Daoy (cell line): ENCODE results near the gene TP63. TPM values are rescaled to one million over a fixed set of nuclear protein-coding genes. Genes with fewer than 3 reads are reported as not detected.

Experiments used
- DNase-seq: peaks from one replicate; pipeline ENCODE4 v3.0.0-alpha.2; 2015; ENCODE audit warnings: low read depth
- total RNA-seq: library from RNA; depleted of rRNA; stranded (reverse); fragments of >200 nt; shearing (Covaris generic); gene quantifications from 2 replicates; pipeline ENCODE4 v1.2.3, GENCODE V29; 2014

Gene TP63
- total RNA-seq, 1 experiment from 2014 or later = 0.29 TPM

DNA sequence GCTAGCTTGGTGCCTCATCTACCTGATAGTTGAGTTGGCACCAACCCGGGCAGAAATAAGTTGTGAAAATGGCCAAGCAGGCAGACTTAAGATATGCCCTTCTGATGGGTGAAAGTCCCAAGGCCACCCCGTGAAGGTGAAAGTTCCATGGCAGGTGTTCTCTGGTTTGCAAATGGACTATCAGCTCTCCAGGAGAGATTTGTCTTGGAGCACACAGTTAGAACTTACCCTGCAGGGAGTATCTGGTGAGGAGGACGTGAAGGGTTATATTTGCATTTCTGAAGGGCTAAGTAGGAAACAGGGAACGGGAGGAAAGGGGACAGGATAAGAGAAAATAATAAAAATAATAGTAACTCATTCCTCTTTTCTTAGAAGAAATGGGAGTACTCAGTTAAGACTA, 220.5 kb downstream of the TP63 start:
- DNase-seq = no peak

GRCh38 chr3:189853906-189854305, 222.7 kb downstream of the TP63 start:
- no peak for DNase-seq

DNA sequence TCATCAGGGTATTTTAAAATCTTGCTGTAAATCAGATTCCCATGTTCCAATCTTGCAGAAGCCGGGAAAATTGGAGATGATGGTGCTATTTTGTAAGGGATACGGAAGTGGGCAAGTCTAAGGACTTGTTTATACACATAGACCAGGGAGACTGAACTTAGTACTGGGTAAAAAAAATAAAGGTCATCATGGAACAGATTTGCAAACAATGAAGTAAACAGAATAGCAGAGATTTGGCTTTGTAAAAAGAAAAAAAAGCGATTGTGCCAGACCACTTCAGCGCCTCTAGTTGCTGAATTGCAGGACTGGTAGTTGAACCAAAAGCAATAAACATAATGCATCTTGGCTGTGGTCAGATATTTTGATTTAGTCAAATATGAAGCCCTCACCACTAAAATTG, 229.1 kb downstream of the TP63 start:
- no peak for DNase-seq

DNA sequence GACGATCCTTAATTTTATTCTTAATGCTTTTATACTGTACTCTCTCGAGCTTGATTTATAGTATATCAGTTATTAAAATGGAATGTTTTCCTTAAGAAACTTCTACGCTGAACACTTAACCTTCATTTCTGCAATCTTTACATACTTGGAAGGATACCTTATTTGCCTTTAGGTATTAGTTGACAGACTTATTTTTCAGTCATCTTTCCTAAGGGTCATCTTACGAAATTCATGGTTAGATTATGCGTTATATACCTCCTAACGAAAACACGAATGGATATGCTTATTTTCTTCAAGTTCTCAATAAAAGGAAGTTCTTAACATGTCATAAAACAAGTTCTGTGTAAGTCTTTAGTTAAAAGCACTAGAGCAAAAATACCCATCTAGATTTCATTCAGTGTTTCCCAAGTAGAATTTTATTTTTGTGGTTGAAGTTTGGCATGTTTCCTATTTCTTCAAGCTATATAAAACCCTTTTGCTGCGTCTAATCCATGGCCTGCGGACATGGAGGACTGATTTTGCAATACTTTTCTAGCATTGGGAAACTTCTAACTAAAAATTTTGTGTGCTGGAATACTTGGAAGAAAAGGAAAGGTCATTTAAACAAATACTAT, 231.3 kb downstream of the TP63 start:
- no peak for DNase-seq

GRCh38 chr3:189863031-189863430, 231.8 kb downstream of the TP63 start:
- no peak for DNase-seq

GRCh38 chr3:189868061-189868460, 236.9 kb downstream of the TP63 start:
- no peak for DNase-seq

DNA sequence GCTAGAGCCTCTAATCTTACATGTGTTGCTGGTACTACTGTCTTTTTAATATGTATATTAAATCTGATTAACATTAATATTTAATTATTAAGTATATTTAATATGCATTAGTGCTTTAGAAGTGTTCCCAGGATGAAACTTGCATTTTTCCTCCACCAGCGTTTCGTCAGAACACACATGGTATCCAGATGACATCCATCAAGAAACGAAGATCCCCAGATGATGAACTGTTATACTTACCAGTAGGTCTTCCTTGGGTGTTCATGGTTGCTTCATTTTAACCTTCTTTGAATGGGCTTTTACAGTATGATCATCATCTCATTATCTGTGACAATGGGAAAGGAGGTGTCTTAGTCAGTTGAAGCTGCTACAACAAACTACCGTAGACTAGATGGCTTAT, 238.0 kb downstream of the TP63 start:
- DNase-seq = no peak

DNA sequence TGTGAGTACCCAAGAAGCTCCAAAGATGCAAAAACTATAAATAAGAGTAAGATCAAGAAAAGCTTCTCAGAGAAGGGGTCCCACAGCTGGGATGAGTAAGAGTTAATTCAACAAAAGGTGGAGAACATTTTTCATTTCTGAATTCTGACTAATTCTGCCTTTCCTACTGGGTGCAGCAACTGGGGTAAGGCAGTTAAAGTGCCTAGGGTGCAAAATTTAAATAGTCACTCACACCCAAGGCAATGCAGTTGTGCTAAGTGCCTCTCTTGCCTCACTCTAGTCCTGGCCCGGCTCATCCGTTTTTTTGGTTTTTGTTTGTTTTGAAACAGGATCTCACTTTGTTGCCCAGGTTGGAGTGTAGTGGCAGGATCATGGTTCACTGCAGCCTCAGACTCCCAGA, 240.2 kb downstream of the TP63 start:
- DNase-seq = no peak

GRCh38 chr3:189883113-189883753, 252.0 kb downstream of the TP63 start:
- DNase-seq = no peak

DNA sequence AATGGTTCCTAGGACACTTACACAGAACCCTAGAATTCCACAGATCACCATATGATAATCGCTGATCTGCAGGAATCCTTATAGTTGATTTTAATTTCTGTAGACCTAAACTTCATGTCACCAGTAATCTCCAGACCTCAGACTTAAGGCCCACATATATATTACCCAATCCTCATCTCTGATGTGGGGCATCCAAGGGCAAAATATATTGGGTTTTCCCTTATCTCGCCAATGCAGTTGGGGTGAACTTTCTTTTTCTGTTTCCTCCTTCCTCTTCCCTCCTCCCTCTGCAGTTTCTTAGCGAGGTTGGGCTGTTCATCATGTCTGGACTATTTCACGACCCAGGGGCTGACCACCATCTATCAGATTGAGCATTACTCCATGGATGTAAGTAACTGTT, 259.3 kb downstream of the TP63 start:
- DNase-seq = no peak

DNA sequence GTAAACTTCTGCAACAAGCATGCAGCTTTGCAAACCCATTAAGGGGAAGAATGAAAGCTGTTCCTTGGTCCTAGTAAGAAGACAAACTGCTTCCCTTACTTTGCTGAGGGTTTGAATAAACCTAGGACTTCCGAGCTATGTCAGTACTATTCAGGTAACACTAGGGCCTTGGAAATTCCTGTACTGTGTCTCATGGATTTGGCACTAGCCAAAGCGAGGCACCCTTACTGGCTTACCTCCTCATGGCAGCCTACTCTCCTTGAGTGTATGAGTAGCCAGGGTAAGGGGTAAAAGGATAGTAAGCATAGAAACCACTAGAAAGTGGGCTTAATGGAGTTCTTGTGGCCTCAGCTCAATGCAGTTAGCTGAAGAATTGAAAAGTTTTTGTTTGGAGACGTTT, 265.3 kb downstream of the TP63 start:
- DNase-seq = no peak

- no peak for DNase-seq
These were observed 266.2 kb downstream of the TP63 start for GRCh38 chr3:189897406-189897805.

- no peak for DNase-seq
These were observed 267.5 kb downstream of the TP63 start for GRCh38 chr3:189898559-189899153.

DNA sequence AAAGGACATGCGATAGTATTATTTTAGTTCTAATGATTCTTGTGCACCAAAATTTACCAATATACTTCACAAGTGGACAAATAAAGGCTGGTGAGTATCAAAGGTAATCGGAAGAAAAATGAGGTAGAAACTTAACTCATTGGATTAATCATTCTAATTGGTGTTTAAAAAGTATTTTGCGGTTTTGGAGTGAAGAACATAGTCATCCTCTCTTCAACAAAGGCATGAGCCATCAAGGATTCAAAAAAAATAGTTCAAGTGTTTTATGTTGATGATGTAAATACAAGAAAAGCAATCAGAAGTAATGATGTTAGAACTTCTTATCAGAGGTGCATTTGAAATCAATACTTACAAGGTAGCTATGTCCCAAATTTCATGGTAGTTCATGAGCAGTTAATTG, 268.0 kb downstream of the TP63 start:
- no peak for DNase-seq

- no peak for DNase-seq
These were observed 269.4 kb downstream of the TP63 start for GRCh38 chr3:189900578-189900977.

DNA sequence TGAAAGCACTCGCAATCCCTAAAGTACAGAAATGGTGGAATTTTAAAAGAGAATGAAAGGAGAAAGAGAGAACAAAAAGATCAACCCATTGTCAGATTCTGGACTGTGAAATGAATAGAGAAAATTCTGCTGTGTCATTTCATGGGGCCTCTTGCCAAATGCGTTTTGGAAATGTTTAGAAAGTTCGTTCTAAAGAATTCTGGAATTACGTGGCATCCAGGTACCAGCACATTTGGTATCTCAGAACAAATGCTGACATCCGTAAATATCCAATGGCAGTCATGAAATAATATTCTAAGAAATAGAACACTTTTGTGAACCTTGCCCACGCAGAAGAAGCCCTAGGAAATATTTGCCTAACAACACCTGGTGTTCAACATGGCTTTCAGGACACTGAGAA, 270.3 kb downstream of the TP63 start:
- no peak for DNase-seq

GRCh38 chr3:189902230-189903186, 271.3 kb downstream of the TP63 start:
- no peak for DNase-seq

DNA sequence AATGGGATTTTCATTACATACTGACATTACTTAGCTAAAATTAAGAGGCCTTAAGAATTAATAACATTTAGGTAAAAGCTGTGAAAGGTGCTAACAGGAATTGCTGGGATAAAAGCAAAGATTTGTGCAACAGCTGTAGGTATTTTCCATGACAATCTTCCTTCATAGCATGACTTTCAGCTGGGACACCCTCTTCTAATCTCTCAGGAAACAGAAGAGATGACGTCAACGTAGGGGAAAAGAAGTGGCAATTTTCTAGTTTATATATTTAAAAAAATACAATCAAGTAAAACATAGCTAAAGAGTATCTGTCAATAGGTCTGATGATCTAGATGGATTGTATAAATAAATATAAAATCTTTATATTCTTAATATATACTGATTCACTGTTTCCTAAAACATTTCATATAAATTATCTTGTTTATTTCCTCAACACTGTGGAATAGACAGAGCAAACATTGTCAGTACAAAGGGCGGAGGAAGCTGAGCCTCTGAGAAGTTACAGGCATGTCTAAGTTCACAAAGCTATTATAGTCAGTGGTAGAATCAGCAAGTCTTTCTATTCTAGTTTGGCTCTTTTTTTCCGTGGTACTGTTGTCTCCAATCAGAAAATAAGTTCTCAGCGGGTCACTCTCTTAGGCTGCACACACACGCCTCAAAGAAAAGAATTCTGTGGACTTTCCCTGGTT, 272.5 kb downstream of the TP63 start:
- no peak for DNase-seq

GRCh38 chr3:189907803-189908202, 276.6 kb downstream of the TP63 start:
- DNase-seq = no peak

DNA sequence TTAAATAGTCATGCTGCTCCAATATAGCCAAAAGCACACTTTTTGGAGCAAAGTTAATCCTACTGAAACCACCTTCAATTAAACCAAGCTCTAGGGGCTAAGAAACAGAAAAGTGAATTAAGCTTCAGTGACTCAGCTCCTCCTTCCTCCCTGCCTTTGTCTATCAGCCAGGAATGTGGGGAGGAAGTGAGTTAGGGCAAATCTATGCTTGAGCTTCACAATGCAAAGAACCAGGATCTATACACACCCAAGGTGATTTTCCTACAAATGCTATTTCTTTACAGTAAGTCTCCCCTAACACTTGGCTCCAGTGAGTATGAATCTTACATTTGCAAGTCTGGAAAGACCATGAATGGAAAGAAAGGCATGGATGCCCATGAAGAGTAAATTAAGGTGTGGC, 277.5 kb downstream of the TP63 start:
- peak; percentile 65 for DNase-seq

- DNase-seq = no peak
These were observed 277.9 kb downstream of the TP63 start for GRCh38 chr3:189909139-189909538.

DNA sequence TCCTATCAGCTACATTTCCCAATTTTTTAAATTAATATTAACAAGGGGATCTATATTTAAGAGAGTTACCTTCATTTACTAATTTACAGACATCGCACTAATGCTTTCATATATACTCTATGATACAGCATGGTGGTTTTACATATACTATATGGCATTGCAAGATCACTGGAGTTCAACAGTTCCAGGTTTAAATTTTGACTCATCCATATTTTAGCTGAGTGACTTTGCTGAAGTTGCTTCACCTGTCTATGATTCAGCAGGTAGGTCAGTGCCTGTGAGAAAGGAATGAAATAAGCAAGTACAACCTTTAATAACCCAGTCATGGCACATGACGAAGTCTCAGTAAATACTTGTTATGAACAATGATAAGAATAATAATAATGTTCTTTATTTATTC, 278.4 kb downstream of the TP63 start:
- no peak for DNase-seq
